Measurements from ENCODE around the gene CNTN4. TPM values are rescaled to one million over a fixed set of nuclear protein-coding genes. Genes with fewer than 3 reads are reported as not detected.

Gene CNTN4
- total RNA-seq, 6 experiments from 2014 or later, result 1.5 to 3.9 (median 1.7) TPM

DNA sequence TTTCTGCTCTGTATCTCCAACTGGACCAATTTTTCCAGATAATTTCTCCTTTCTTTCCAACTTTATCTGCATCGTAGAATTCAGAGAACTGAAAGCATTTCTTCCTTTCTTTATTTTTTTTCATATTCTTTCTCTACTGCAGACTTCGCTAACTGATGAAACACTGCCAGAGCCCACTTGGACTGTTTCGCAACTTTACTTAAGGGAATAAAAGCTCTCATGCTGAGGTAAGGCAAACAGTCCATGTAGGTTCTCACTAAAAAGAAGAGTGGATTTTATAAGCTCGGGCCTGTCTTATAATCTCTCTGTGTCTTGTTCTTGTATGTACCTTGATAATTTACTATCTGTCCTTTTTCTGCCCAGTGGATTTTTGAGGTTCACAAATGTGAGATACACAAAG is 163.5 kb downstream of the CNTN4 start:
- Histone ChIP-seq H3K4me3 (no peak overlapping the region), H3K9me3 (no peaks in the 10 kb centered on the region), H3K36me3 (no peaks in the 10 kb centered on the region), H3K27ac (no peak overlapping the region), H3K27me3 (no peaks in the 10 kb centered on the region), H3K4me1 (no peaks in the 10 kb centered on the region)
- TF ChIP-seq, protein P1, sequence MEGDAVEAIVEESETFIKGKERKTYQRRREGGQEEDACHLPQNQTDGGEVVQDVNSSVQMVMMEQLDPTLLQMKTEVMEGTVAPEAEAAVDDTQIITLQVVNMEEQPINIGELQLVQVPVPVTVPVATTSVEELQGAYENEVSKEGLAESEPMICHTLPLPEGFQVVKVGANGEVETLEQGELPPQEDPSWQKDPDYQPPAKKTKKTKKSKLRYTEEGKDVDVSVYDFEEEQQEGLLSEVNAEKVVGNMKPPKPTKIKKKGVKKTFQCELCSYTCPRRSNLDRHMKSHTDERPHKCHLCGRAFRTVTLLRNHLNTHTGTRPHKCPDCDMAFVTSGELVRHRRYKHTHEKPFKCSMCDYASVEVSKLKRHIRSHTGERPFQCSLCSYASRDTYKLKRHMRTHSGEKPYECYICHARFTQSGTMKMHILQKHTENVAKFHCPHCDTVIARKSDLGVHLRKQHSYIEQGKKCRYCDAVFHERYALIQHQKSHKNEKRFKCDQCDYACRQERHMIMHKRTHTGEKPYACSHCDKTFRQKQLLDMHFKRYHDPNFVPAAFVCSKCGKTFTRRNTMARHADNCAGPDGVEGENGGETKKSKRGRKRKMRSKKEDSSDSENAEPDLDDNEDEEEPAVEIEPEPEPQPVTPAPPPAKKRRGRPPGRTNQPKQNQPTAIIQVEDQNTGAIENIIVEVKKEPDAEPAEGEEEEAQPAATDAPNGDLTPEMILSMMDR (IDR thresholded peaks at IDR 0.05), result no peak
- TF ChIP-seq POLR2A (IDR thresholded peaks at IDR 0.05), result no peak
- DNase-seq (no peak), ATAC-seq (no peak)
- intact Hi-C loops (cut with DNase I), result no loop called here
- WGBS (ENCODE audit: insufficient coverage, low coverage, low lambda C conversion rate, missing lambda C conversion rate), result 45% methylated on average over 4 of the region's 4 CpGs

DNA sequence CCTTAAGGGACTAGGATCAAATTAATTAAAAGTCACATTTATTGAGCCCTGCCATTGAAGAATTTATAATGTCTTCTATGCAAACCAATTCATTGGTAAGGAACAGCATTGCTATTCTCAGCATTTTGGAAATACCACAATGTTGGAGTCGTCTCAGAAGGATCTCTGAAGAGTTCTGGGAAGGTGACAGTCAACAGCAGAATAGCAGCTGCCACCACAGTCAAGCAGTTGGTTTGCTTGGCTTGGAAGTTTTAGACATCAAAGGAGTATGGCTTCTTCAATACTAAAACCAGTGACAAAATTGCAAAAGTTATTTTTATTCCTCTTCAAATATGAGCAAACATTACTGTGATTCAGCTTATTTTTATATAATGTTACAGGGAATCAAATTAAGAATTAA is 167.9 kb downstream of the CNTN4 start:
- DNase-seq, result no peak
- H3K4me1 ChIP-seq, result no peaks in the 10 kb centered on the region
- WGBS (ENCODE audit: insufficient coverage, low coverage, low lambda C conversion rate, missing lambda C conversion rate), result 13% methylated on average over 1 of the region's 1 CpG
- TF ChIP-seq, protein P1 (IDR thresholded peaks at IDR 0.05), result no peak
- TF ChIP-seq POLR2A (IDR thresholded peaks at IDR 0.05), result no peak
- intact Hi-C loops (cut with DNase I), result no loop called here
- no peak overlapping the region for H3K27ac ChIP-seq
- no peak overlapping the region for H3K4me3 ChIP-seq
- H3K27me3 ChIP-seq, result no peaks in the 10 kb centered on the region
- H3K36me3 ChIP-seq, result no peaks in the 10 kb centered on the region
- no peaks in the 10 kb centered on the region for H3K9me3 ChIP-seq
- ATAC-seq, result no peak

DNA sequence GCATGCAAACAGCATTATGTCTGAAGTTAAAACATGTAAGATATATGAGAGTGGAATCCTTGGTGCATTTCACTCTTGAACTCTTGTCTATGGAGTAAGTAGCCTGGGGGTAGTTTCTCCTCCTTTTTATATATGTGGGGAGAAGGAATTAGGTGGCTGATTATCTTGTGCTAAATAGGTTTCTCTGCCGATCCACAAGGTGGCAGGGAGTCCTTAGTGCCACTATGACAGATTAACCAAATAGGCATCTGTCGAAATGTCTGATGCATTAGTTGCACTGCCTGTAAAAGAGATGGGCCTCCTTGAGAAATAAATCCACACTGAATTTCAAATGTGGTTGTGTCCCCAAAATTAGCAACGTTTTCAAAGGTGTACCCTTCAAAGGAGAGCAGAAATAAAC is 170.1 kb downstream of the CNTN4 start:
- Histone ChIP-seq H3K4me3 (no peak overlapping the region), H3K36me3 (no peaks in the 10 kb centered on the region), H3K27me3 (no peaks in the 10 kb centered on the region), H3K27ac (no peak overlapping the region), H3K9me3 (no peaks in the 10 kb centered on the region), H3K4me1 (no peaks in the 10 kb centered on the region)
- WGBS (ENCODE audit: insufficient coverage, low coverage, low lambda C conversion rate, missing lambda C conversion rate), result 47% methylated on average over 3 of the region's 3 CpGs
- intact Hi-C loops (cut with DNase I), result no loop called here
- no peak for ATAC-seq
- no peak for DNase-seq
- no peak for TF ChIP-seq POLR2A (IDR thresholded peaks at IDR 0.05)
- TF ChIP-seq, protein P1 (IDR thresholded peaks at IDR 0.05), result no peak

DNA sequence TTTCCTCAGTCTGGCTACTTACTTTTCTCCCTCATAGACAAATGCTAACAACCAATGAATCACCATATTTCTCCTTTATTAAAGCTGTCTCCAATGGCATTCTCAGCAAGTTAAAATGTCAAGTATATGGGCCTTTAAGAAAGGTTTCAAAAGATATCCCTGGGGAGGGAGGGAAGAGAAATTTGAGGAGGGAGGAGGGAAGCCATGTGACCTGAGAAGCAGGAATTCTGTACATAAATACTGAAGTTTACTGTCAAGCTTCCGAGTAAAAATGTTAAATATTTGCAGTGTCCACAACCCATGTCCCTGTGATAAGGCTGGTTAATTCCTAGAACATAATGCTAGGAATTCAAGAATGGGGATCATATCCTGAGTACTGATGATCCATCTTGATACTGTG is 175.9 kb downstream of the CNTN4 start:
- WGBS (ENCODE audit: insufficient coverage, low coverage, low lambda C conversion rate, missing lambda C conversion rate), result 17% methylated on average over 1 of the region's 1 CpG
- intact Hi-C loops (cut with DNase I), result no loop called here
- Histone ChIP-seq H3K4me3 (no peak overlapping the region), H3K9me3 (no peaks in the 10 kb centered on the region), H3K27ac (no peak overlapping the region), H3K4me1 (no peaks in the 10 kb centered on the region), H3K27me3 (no peaks in the 10 kb centered on the region), H3K36me3 (no peaks in the 10 kb centered on the region)
- ATAC-seq (no peak), DNase-seq (no peak)
- TF ChIP-seq POLR2A (IDR thresholded peaks at IDR 0.05), result no peak
- TF ChIP-seq, protein P1 (IDR thresholded peaks at IDR 0.05), result no peak

DNA sequence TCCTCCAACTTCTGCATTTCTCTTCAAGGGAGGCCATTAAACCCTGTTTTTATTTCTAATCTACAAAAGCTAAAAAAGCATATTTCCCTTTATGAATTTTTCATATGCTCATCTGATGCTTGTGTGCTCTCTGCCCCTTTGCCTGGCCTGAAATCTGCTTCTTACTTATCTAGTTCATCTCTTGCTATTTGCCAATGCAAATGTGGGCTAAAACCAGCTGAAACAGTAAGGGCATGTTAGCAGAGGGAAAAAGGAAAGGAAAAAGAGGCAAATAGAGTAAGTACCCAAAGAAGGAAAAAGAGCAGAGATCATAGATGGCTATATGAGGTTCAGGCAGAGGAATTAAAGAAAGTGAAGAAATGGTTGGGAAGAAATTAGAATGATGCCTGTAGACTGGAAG is 185.2 kb downstream of the CNTN4 start:
- H3K4me3 ChIP-seq, result no peak overlapping the region
- no peak for TF ChIP-seq POLR2A (IDR thresholded peaks at IDR 0.05)
- TF ChIP-seq, protein P1 (IDR thresholded peaks at IDR 0.05), result no peak
- intact Hi-C loops (cut with DNase I), result no loop called here
- H3K36me3 ChIP-seq, result no peaks in the 10 kb centered on the region
- DNase-seq (no peak), ATAC-seq (no peak)
- no peaks in the 10 kb centered on the region for H3K9me3 ChIP-seq
- H3K4me1 ChIP-seq, result no peaks in the 10 kb centered on the region
- no peaks in the 10 kb centered on the region for H3K27me3 ChIP-seq
- H3K27ac ChIP-seq, result no peak overlapping the region

All from right lobe of liver (tissue), 6 donors.